SK-N-SH treated with all-trans-retinoic acid at 6 μM for 48 hours (cell line): ENCODE measurements around the gene PRKD2.

Experiments
- ATAC-seq: fragments of 200-7000 bp; cut with Tn5 transposase; 3 replicates; pipeline ENCODE4 v1.9.1; 2020; ENCODE audit warnings: mild to moderate bottlenecking, moderate library complexity
- ARNTL ChIP-seq: fragments of 450-650 bp; formaldehyde crosslinking; IDR thresholded peaks from 2 replicates; pipeline ENCODE4 v1.5.0; 2020; ENCODE audit warnings: low read depth, mild to moderate bottlenecking, moderate library complexity, borderline replicate concordance
- BACH2 ChIP-seq: fragments of 250-450 bp; sonication (Bioruptor Pico); IDR thresholded peaks from 2 replicates; pipeline ENCODE4 v1.9.0; 2021; ENCODE audit warnings: mild to moderate bottlenecking, borderline replicate concordance
- CSDC2 ChIP-seq: fragments of 250-450 bp; sonication (Bioruptor Pico); IDR thresholded peaks from 2 replicates; pipeline ENCODE4 v1.5.0; 2020; ENCODE audit warnings: mild to moderate bottlenecking, moderate library complexity
- CSRNP3 ChIP-seq: fragments of 250-450 bp; sonication (Bioruptor Pico); IDR thresholded peaks from 2 replicates; pipeline ENCODE4 v1.5.1; 2021; ENCODE audit warnings: mild to moderate bottlenecking, moderate library complexity
- ESRRG ChIP-seq: fragments of 250-450 bp; sonication (Bioruptor Pico); IDR thresholded peaks from 2 replicates; pipeline ENCODE4 v1.6.1; 2021; ENCODE audit warnings: mild to moderate bottlenecking
- GLIS3 ChIP-seq: fragments of 250-450 bp; sonication (Bioruptor Pico); IDR thresholded peaks from 2 replicates; pipeline ENCODE4 v1.5.0; 2020; ENCODE audit warnings: mild to moderate bottlenecking, moderate library complexity
- ISL1 ChIP-seq: fragments of 250-450 bp; sonication (Bioruptor Pico); IDR thresholded peaks from 2 replicates; pipeline ENCODE4 v2.1.2; 2022; ENCODE audit warnings: mild to moderate bottlenecking, moderate library complexity
- OSR1 ChIP-seq: fragments of 250-450 bp; sonication (Bioruptor Pico); IDR thresholded peaks from 2 replicates; pipeline ENCODE4 v1.8.0; 2022; ENCODE audit warnings: moderate library complexity, mild to moderate bottlenecking, inconsistent platforms
- POU6F1 ChIP-seq: fragments of 250-450 bp; sonication (Bioruptor Pico); IDR thresholded peaks from 2 replicates; pipeline ENCODE4 v1.8.0; 2021; ENCODE audit warnings: low read depth, mild to moderate bottlenecking, moderate library complexity, borderline replicate concordance
- PPARA ChIP-seq: fragments of 250-450 bp; sonication (Bioruptor Pico); IDR thresholded peaks from 2 replicates; pipeline ENCODE4 v1.5.0; 2020; ENCODE audit warnings: mild to moderate bottlenecking, borderline replicate concordance
- RARB ChIP-seq: fragments of 250-450 bp; sonication (Bioruptor Pico); IDR thresholded peaks from 2 replicates; pipeline ENCODE4 v1.8.0; 2021; ENCODE audit warnings: mild to moderate bottlenecking, moderate library complexity
- SNAI2 ChIP-seq: fragments of 250-450 bp; sonication (Bioruptor Pico); IDR thresholded peaks from 2 replicates; pipeline ENCODE4 v1.5.0; 2020; ENCODE audit warnings: mild to moderate bottlenecking, moderate library complexity
- TCF4 ChIP-seq: fragments of 250-450 bp; sonication (Bioruptor Pico); IDR thresholded peaks from 2 replicates; pipeline ENCODE4 v1.8.0; 2021; ENCODE audit warnings: mild to moderate bottlenecking, moderate library complexity, borderline replicate concordance
- TSHZ2 ChIP-seq: fragments of 250-450 bp; sonication (Bioruptor Pico); IDR thresholded peaks from 2 replicates; pipeline ENCODE4 v1.5.0; 2020; ENCODE audit warnings: mild to moderate bottlenecking, moderate library complexity
- ZC3H10 ChIP-seq: fragments of 250-450 bp; sonication (Bioruptor Pico); IDR thresholded peaks from 2 replicates; pipeline ENCODE4 v1.5.1; 2021; ENCODE audit warnings: mild to moderate bottlenecking, moderate library complexity
- ZFP3 ChIP-seq: fragments of 250-450 bp; sonication (Bioruptor Pico); IDR thresholded peaks from 2 replicates; pipeline ENCODE4 v1.5.0; 2020; ENCODE audit warnings: mild to moderate bottlenecking, moderate library complexity
- ZFP30 ChIP-seq: fragments of 450-650 bp; formaldehyde crosslinking; IDR thresholded peaks from 2 replicates; pipeline ENCODE4 v1.5.0; 2022; ENCODE audit warnings: mild to moderate bottlenecking, moderate library complexity
- ZNF565 ChIP-seq: fragments of 450-650 bp; formaldehyde crosslinking; conservative IDR thresholded peaks from 2 replicates; pipeline ENCODE4 v1.5.0; 2020; ENCODE audit warnings: low read depth, mild to moderate bottlenecking, moderate library complexity
- ZNF70 ChIP-seq: fragments of 450-650 bp; formaldehyde crosslinking; IDR thresholded peaks from 2 replicates; pipeline ENCODE4 v1.5.0; 2020; ENCODE audit warnings: mild to moderate bottlenecking, moderate library complexity
- ZNF8 ChIP-seq: fragments of 450-650 bp; formaldehyde crosslinking; IDR thresholded peaks from 2 replicates; pipeline ENCODE4 v1.5.0; 2020; ENCODE audit warnings: mild to moderate bottlenecking, moderate library complexity

PRKD2 gene

GRCh38 chr19:46727757-46728156 lies 10.8 kb upstream of the PRKD2 start:
- TF ChIP-seq SNAI2, result no peak
- no peak for TF ChIP-seq TCF4 (CRISPR knock-in tag)
- no peak for TF ChIP-seq ESRRG
- TF ChIP-seq BACH2 (CRISPR knock-in tag), result no peak
- TF ChIP-seq ZNF565 (CRISPR knock-in tag), result no peak
- TF ChIP-seq ZC3H10 (CRISPR knock-in tag), result no peak
- TF ChIP-seq POU6F1 (CRISPR knock-in tag), result no peak
- TF ChIP-seq ZNF70 (CRISPR knock-in tag), result no peak
- TF ChIP-seq ARNTL (CRISPR knock-in tag), result no peak
- TF ChIP-seq ZFP3 (CRISPR knock-in tag), result no peak
- no peak for TF ChIP-seq PPARA (CRISPR knock-in tag)
- no peak for TF ChIP-seq ZNF8 (CRISPR knock-in tag)
- TF ChIP-seq RARB, result no peak
- ATAC-seq, result no peak

- TF ChIP-seq ISL1 (no peak), PPARA (CRISPR knock-in tag) (no peak), ZC3H10 (CRISPR knock-in tag) (no peak), ZFP3 (CRISPR knock-in tag) (no peak), TCF4 (CRISPR knock-in tag) (no peak), TSHZ2 (CRISPR knock-in tag) (no peak), OSR1 (CRISPR knock-in tag) (no peak), GLIS3 (CRISPR knock-in tag) (no peak)
- ATAC-seq, result no peak
These were observed 10.1 kb upstream of the PRKD2 start for GRCh38 chr19:46726971-46727501.

- no peak for TF ChIP-seq ZFP30 (CRISPR knock-in tag)
- TF ChIP-seq CSRNP3, result no peak
- TF ChIP-seq TSHZ2 (CRISPR knock-in tag), result no peak
- no peak for TF ChIP-seq ESRRG
- TF ChIP-seq RARB, result no peak
- TF ChIP-seq ZNF70 (CRISPR knock-in tag), result no peak
- TF ChIP-seq GLIS3 (CRISPR knock-in tag), result no peak
- TF ChIP-seq ISL1, result no peak
- no peak for TF ChIP-seq ZNF565 (CRISPR knock-in tag)
- TF ChIP-seq SNAI2, result no peak
- no peak for TF ChIP-seq CSDC2 (CRISPR knock-in tag)
- TF ChIP-seq ZC3H10 (CRISPR knock-in tag), result no peak
- TF ChIP-seq OSR1 (CRISPR knock-in tag), result no peak
- no peak for TF ChIP-seq BACH2 (CRISPR knock-in tag)
- no peak for TF ChIP-seq ZNF8 (CRISPR knock-in tag)
- ATAC-seq, result no peak
These were observed 9.6 kb upstream of the PRKD2 start for GRCh38 chr19:46726551-46726950.
